Right lobe of liver (tissue), 6 donors: ENCODE data around the gene LCLAT1. TPM values are rescaled to one million over a fixed set of nuclear protein-coding genes. Genes with fewer than 3 reads are reported as not detected.

Source experiments
- ATAC-seq, 4 donors: fragments of 200-7000 bp; cut with Tn5 transposase; one replicate each; pipeline ENCODE4 v1.9.1; 2020; ENCODE audit warnings: mild to moderate bottlenecking in 4 of 4, moderate library complexity in 4 of 4
- DNase-seq, 3 donors: peaks; one replicate each; pipeline ENCODE4 v3.0.0-alpha.2; 2020
- H3K27ac ChIP-seq, 3 donors: fragments of 200-600 bp; one replicate each; pipeline ENCODE4 v1.8.0; 2022
- H3K27me3 ChIP-seq, 2 donors: fragments of 200-600 bp; one replicate each; pipeline ENCODE4 v1.8.0; 2022
- H3K36me3 ChIP-seq, 4 donors: fragments of 200-600 bp; sonication (generic) in 1 of 4; one replicate each; pipeline versions ENCODE4 v1.5.1 to v1.8.0; 2017 to 2022; ENCODE audit warnings: control low read depth in 1 of 4
- H3K4me1 ChIP-seq, 4 donors: fragments of 200-600 bp; sonication (generic) in 1 of 4; one replicate each; pipeline versions ENCODE4 v1.5.1 to v1.8.0; 2017 to 2022; ENCODE audit warnings: control low read depth in 1 of 4
- H3K4me3 ChIP-seq, 3 donors: fragments of 200-600 bp; one replicate each; pipeline ENCODE4 v1.8.0; 2022
- H3K9me3 ChIP-seq, 4 donors: fragments of 200-600 bp; sonication (generic) in 1 of 4; one replicate each; pipeline versions ENCODE4 v1.5.1 to v1.8.0; 2017 to 2022; ENCODE audit warnings: control low read depth in 1 of 4
- POLR2A ChIP-seq: fragments of 450-650 bp; IDR thresholded peaks from one replicate; pipeline ENCODE4 v1.6.1; 2017; ENCODE audit warnings: antibody characterized with exemption, mild to moderate bottlenecking
- WGBS: methylation state at CpG from one replicate; pipeline ENCODE4 v1.1.6; 2018; ENCODE audit warnings: low coverage, low lambda C conversion rate; ENCODE audit not compliant: insufficient coverage; ENCODE audit errors: missing lambda C conversion rate; 5-methylcytosine and 5-hydroxymethylcytosine counted together
- intact Hi-C, 2 donors: fragments of 100-400 bp; cut with DNase I; formaldehyde crosslinking; loops; one replicate each; pipeline versions ENCODE4 v1.11.2 to v1.14.1; 2022
- long read RNA-seq: library from polyadenylated mRNA; unstranded; transcript quantifications from one replicate; pipeline ENCODE4 v2.0.0, GENCODE V29; 2019
- total RNA-seq, 6 experiments: library from RNA; depleted of rRNA in 2 of 6; stranded (reverse); fragments of >200 nt in 2 of 6; fragmentation: NEBNext Ultra II Directional in 3 of 6; extraction: Animal tissue kit (Norgen Biotek cat#: 25700) in 3 of 6; gene quantifications; one replicate each; pipeline versions ENCODE4 v1.1.0 to v1.2.4, GENCODE V29; 2016 to 2023
- TF ChIP-seq, protein P1 (sequence below), 4 donors: fragments of 200-600 bp in 3 of 4; fragments of 450-650 bp in 1 of 4; IDR thresholded peaks; one replicate each; pipeline versions ENCODE4 v1.5.1 to v1.8.0; 2016 to 2022; ENCODE audit warnings: antibody characterized with exemption in 4 of 4, mild to moderate bottlenecking in 2 of 4
- donor health status: DM: no; HTN: yes; CAD: no.
- donor health status: DM: no; HTN: no; CAD: no.
- donor health status: DM: no; HTN: no; CAD: no.
- donor health status: DM: no; HTN: yes; CAD: no.
- donor health status: DM: no; HTN: yes; CAD: no.

The LCLAT1 gene
- 10 to 100 TPM; 11.1 to 14.0 (median 12.0) TPM for total RNA-seq
- long read RNA-seq = 0 reads

DNA sequence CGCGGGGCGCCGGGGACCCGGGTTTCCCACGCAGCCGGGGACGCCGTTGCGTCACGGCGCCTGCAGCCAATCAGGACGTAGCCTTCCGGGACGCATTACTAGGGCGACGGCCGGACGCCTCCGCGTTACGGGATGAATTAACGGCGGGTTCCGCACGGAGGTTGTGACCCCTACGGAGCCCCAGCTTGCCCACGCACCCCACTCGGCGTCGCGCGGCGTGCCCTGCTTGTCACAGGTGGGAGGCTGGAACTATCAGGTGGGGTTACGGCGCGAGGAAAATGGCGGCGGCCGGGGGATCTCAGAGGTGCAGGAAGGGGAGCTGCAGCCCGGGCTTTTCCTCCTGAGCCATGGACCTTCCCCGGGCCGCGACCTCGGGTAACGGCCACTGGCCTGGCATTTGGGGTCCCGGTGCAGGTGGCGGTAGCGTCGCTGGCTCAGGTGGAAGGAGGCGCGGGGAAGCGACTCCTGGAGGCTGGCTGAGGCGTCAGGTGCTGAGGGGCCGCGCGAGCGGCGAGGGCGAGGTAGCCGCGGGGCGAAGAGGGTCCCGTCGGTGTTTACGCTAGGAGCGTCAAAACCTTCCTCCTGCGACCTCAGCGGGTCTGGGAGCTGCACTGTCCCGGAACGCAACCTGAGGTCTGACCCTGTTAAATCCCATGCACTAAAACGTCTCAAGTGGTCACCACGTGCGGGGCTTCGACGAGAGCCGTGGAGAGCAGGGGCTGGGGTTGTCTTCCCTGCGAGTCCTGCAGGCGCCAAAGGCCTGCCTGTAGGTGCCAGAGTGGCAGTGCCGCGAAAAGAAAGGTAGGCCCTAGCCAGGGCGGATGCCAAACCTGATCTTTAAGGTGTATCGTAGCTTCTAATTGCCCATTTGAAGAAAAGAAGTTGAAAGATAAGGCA, at the start of gene LCLAT1:
LCLAT1 (plus strand) TSS at position 98 of the 897 bp plus-strand sequence. CDS start 78,345 bp downstream, outside the sequence.
- Histone ChIP-seq H3K4me1 (peaks cover 0 to 16% (median 7%) of the 10 kb centered on the region in 4 donors), H3K9me3 (no peaks in the 10 kb centered on the region), H3K27ac (peak within 1 kb of the TSS; percentile 48 to 58 (median 50)), H3K36me3 (no peaks in the 10 kb centered on the region), H3K27me3 (no peaks in the 10 kb centered on the region), H3K4me3 (peak within 1 kb of the TSS; percentile 59 to 94 (median 86))
- TF ChIP-seq POLR2A = no peak
- TF ChIP-seq, protein P1, sequence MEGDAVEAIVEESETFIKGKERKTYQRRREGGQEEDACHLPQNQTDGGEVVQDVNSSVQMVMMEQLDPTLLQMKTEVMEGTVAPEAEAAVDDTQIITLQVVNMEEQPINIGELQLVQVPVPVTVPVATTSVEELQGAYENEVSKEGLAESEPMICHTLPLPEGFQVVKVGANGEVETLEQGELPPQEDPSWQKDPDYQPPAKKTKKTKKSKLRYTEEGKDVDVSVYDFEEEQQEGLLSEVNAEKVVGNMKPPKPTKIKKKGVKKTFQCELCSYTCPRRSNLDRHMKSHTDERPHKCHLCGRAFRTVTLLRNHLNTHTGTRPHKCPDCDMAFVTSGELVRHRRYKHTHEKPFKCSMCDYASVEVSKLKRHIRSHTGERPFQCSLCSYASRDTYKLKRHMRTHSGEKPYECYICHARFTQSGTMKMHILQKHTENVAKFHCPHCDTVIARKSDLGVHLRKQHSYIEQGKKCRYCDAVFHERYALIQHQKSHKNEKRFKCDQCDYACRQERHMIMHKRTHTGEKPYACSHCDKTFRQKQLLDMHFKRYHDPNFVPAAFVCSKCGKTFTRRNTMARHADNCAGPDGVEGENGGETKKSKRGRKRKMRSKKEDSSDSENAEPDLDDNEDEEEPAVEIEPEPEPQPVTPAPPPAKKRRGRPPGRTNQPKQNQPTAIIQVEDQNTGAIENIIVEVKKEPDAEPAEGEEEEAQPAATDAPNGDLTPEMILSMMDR (IDR thresholded peaks at IDR 0.05) = no peak
- ATAC-seq (peak; percentile 90 to 93 (median 90)), DNase-seq (peak; percentile 84 to 89 (median 87))
- 4% methylated on average over 31 of the region's 83 CpGs for WGBS
- intact Hi-C loops = no loop called here

DNA sequence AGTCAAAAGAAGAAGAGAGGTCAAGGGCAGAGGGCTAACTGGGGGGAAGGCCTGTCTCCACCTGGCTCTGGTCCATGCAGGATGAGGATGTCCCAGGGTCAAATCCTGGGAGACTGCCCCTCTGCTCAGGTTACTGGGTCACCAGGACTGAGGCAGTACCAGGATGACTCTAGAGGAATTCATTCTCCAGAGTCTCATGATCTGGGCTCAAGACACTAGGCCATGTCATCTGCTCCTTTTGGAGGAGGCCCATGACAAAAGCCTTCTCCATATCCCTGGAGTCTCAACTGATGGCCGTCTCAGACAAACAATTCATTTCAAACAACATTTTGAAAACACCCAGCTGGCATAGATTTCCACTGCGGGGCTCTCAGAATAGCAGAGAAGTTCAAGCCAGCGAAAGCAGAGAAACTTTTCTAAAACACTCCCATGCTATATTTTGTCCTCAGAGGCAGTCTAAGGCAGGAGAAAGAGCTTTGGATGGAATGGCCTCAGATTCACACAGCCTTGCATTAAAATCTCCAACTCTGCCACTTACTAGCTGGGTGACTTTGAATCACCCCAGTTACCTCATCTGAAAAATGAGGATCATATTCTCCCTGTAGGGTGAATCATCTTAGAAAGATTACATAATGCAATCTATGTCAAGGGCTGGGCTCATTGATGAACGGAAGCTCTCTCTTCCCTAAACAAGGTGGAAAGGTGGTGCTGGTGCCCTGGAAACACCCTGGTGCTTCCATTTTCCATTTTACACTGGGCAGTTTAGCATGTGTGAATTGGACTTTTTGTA, 48.8 kb upstream of the LCLAT1 start:
- H3K36me3 ChIP-seq = no peaks in the 10 kb centered on the region
- ATAC-seq = no peak
- H3K9me3 ChIP-seq = no peaks in the 10 kb centered on the region
- H3K4me1 ChIP-seq = no peaks in the 10 kb centered on the region
- WGBS = 54% methylated on average over 4 of the region's 4 CpGs
- TF ChIP-seq, protein P1 (IDR thresholded peaks at IDR 0.05) = no peak
- no peak for TF ChIP-seq POLR2A
- intact Hi-C loops = no loop called here
- no peak overlapping the region for H3K4me3 ChIP-seq
- H3K27ac ChIP-seq = no peak overlapping the region
- DNase-seq = no peak
- H3K27me3 ChIP-seq = no peaks in the 10 kb centered on the region

- H3K4me3 ChIP-seq = no peak overlapping the region
- H3K27ac ChIP-seq = no peak overlapping the region
- TF ChIP-seq POLR2A = no peak
- TF ChIP-seq, protein P1 (IDR thresholded peaks at IDR 0.05) = no peak
- intact Hi-C loops = no loop called here
- H3K27me3 ChIP-seq = no peaks in the 10 kb centered on the region
- 76% methylated on average over 6 of the region's 11 CpGs for WGBS
- DNase-seq (no peak), ATAC-seq (no peak)
- H3K36me3 ChIP-seq = no peaks in the 10 kb centered on the region
- no peaks in the 10 kb centered on the region for H3K9me3 ChIP-seq
- H3K4me1 ChIP-seq = no peaks in the 10 kb centered on the region
Observed at GRCh38 chr2:30400151-30400954, 46.7 kb upstream of the LCLAT1 start.

DNA sequence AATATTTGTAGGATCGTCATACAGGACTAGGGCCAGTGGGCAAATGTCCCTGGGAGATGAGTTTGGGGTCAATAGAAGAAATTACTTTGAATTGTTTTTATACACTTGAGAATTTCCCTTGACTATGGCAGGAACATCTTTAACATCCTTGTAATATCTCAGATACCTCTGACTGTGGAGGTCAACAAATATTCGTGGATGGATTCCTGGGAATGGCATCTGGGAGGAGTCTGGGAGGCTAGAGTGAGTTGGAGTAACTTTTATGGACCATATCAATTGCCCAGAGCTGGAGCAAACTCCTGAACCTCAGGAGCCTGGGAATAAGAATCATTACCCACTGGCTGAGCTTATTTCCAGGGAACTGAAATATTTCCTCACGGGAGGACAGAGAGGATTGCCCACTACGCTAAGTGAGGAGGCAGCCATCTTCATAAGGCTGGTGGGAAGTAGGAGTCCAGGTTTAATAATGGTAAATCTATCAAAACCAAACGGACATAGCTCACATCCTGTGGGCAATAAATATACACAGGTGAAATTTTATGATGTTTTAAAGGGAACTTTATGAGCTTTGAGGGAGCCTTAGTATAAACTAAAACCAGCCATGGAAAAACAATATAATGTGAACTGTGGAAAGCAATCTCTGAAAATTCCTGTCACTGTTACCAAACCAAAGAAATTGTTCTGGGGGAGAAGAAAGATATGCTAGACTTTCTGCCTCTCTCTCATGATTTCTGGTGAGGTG, 44.4 kb upstream of the LCLAT1 start:
- Histone ChIP-seq H3K27me3 (no peaks in the 10 kb centered on the region), H3K36me3 (no peaks in the 10 kb centered on the region), H3K27ac (no peak overlapping the region), H3K4me3 (no peak overlapping the region), H3K9me3 (no peaks in the 10 kb centered on the region), H3K4me1 (no peaks in the 10 kb centered on the region)
- intact Hi-C loops = no loop called here
- no peak for DNase-seq
- TF ChIP-seq, protein P1 (IDR thresholded peaks at IDR 0.05) = no peak
- no peak for TF ChIP-seq POLR2A
- ATAC-seq = no peak
- 59% methylated on average over 5 of the region's 5 CpGs for WGBS
